Measurements from ENCODE around the gene TMEM117.
"Not testable (repeated sequence)": the region's sequence is repeated elsewhere in the genome, so short reads cannot be mapped to it uniquely, and the experiment has no call there.

The TMEM117 gene

GRCh38 chr12:43840338-43840737 is 4.5 kb downstream of the TMEM117 start:
- H3K9ac ChIP-seq (ENCODE audit: low read length) = no peak overlapping the region
- H3K27ac ChIP-seq (ENCODE audit: low read length) = no peak overlapping the region
- no peaks in the 10 kb centered on the region for H3K36me3 ChIP-seq (replicated peaks; ENCODE audit: low read depth, low read length)
- H3K4me3 ChIP-seq (ENCODE audit: low read length) = no peak overlapping the region
- no peaks in the 10 kb centered on the region for H3K27me3 ChIP-seq (ENCODE audit: low read depth, low read length)
- H3K4me1 ChIP-seq (ENCODE audit: low read length) = peaks cover 6% of the 10 kb centered on the region
- no peak overlapping the region for H3K4me2 ChIP-seq (ENCODE audit: low read length)
- TF ChIP-seq CTCF (IDR thresholded peaks at IDR 0.05; ENCODE audit: low read depth, low read length) (no peak), EZH2phosphoT487 (IDR thresholded peaks at IDR 0.05; ENCODE audit: low read depth) (no peak)
- H2AFZ ChIP-seq (ENCODE audit: low read depth, low read length) = no peak overlapping the region
- no peaks in the 10 kb centered on the region for H4K20me1 ChIP-seq (ENCODE audit: insufficient read depth, low read length)
- H3K79me2 ChIP-seq (ENCODE audit: low read length) = no peaks in the 10 kb centered on the region
- no peaks in the 10 kb centered on the region for H3K9me3 ChIP-seq (ENCODE audit: insufficient read depth, low read length)

- peaks cover 5% of the 10 kb centered on the region for H3K4me1 ChIP-seq (ENCODE audit: low read length)
- no peak overlapping the region for H3K9ac ChIP-seq (ENCODE audit: low read length)
- H3K36me3 ChIP-seq (replicated peaks; ENCODE audit: low read depth, low read length) = no peaks in the 10 kb centered on the region
- no peaks in the 10 kb centered on the region for H3K79me2 ChIP-seq (ENCODE audit: low read length)
- H3K4me2 ChIP-seq (ENCODE audit: low read length) = no peak overlapping the region
- H3K4me3 ChIP-seq (ENCODE audit: low read length) = no peak overlapping the region
- no peak overlapping the region for H3K27ac ChIP-seq (ENCODE audit: low read length)
- H3K27me3 ChIP-seq (ENCODE audit: low read depth, low read length) = no peaks in the 10 kb centered on the region
- TF ChIP-seq EZH2phosphoT487 (IDR thresholded peaks at IDR 0.05; ENCODE audit: low read depth) (no peak), CTCF (IDR thresholded peaks at IDR 0.05; ENCODE audit: low read depth, low read length) (no peak)
- no peak overlapping the region for H2AFZ ChIP-seq (ENCODE audit: low read depth, low read length)
- no peaks in the 10 kb centered on the region for H4K20me1 ChIP-seq (ENCODE audit: insufficient read depth, low read length)
- H3K9me3 ChIP-seq (ENCODE audit: insufficient read depth, low read length) = no peaks in the 10 kb centered on the region
Observed at GRCh38 chr12:43841253-43841652, 5.4 kb downstream of the TMEM117 start.

GRCh38 chr12:43842259-43842658 is 6.4 kb downstream of the TMEM117 start:
- Histone ChIP-seq H3K27ac (ENCODE audit: low read length) (no peak overlapping the region), H3K9me3 (ENCODE audit: insufficient read depth, low read length) (no peaks in the 10 kb centered on the region), H3K4me2 (ENCODE audit: low read length) (no peak overlapping the region), H3K27me3 (ENCODE audit: low read depth, low read length) (no peaks in the 10 kb centered on the region), H3K4me1 (ENCODE audit: low read length) (no peaks in the 10 kb centered on the region), H3K9ac (ENCODE audit: low read length) (no peak overlapping the region), H3K79me2 (ENCODE audit: low read length) (no peaks in the 10 kb centered on the region), H4K20me1 (ENCODE audit: insufficient read depth, low read length) (no peaks in the 10 kb centered on the region), H3K4me3 (ENCODE audit: low read length) (no peak overlapping the region), H3K36me3 (replicated peaks; ENCODE audit: low read depth, low read length) (no peaks in the 10 kb centered on the region), H2AFZ (ENCODE audit: low read depth, low read length) (no peak overlapping the region)
- TF ChIP-seq CTCF (IDR thresholded peaks at IDR 0.05; ENCODE audit: low read depth, low read length) (no peak), EZH2phosphoT487 (IDR thresholded peaks at IDR 0.05; ENCODE audit: low read depth) (no peak)

- H3K4me1 ChIP-seq (ENCODE audit: low read length); H3K79me2 ChIP-seq (ENCODE audit: low read length); H3K4me2 ChIP-seq (ENCODE audit: low read length); H3K9ac ChIP-seq (ENCODE audit: low read length); H3K9me3 ChIP-seq (ENCODE audit: insufficient read depth, low read length); H3K27me3 ChIP-seq (ENCODE audit: low read depth, low read length); H3K27ac ChIP-seq (ENCODE audit: low read length); H3K36me3 ChIP-seq (replicated peaks; ENCODE audit: low read depth, low read length); H4K20me1 ChIP-seq (ENCODE audit: insufficient read depth, low read length); H2AFZ ChIP-seq (ENCODE audit: low read depth, low read length); H3K4me3 ChIP-seq (ENCODE audit: low read length): not testable (repeated sequence)
Observed at GRCh38 chr12:43847425-43848225, 11.7 kb downstream of the TMEM117 start.
